PC-3 (cell line): Measurements from ENCODE around the gene BLCAP. TPM values are rescaled to one million over a fixed set of nuclear protein-coding genes. Genes with fewer than 3 reads are reported as not detected.
A peak's percentile ranks its signal among the peaks of the same experiment; 100 is the strongest.

Source experiments
- ATAC-seq: fragments of 200-7000 bp; cut with Tn5 transposase; 2 replicates; pipeline ENCODE4 v1.9.1; 2020; ENCODE audit warnings: mild to moderate bottlenecking, moderate library complexity
- BruUV-seq: library from RNA; stranded (reverse); fragments of 400-500 nt; replicated peaks from 2 replicates; lab custom pipeline; 2021; lab: Mats Ljungman, UMichigan
- CTCF ChIA-PET: fragments of 300-600 bp; sonication (Branson Sonifier 250); formaldehyde crosslinking; loops from one replicate; lab custom pipeline; 2022; ENCODE audit warnings: antibody characterized with exemption; lab: Charles Lee
- POLR2A ChIA-PET: fragments of 300-600 bp; sonication (Branson Sonifier 250); formaldehyde crosslinking; loops from one replicate; lab custom pipeline; 2022; ENCODE audit warnings: antibody characterized with exemption; ENCODE audit not compliant: unreplicated experiment; lab: Charles Lee
- DNase-seq: peaks from one replicate; pipeline ENCODE4 v3.0.0-alpha.2; 2015
- H2AFZ ChIP-seq: fragments of 300-600 bp; sonication (generic); 2 replicates; pipeline ENCODE4 v1.6.0; 2016; ENCODE audit warnings: antibody characterized with exemption, low read length
- H3F3A ChIP-seq: fragments of 300-600 bp; sonication (generic); one replicate; pipeline ENCODE4 v1.6.0; 2017; ENCODE audit warnings: antibody characterized with exemption, low read length, control low read depth, mild to moderate bottlenecking; ENCODE audit not compliant: unreplicated experiment
- H3K27ac ChIP-seq: fragments of 300-600 bp; sonication (generic); 2 replicates; pipeline ENCODE4 v1.5.1; 2016; ENCODE audit warnings: mild to moderate bottlenecking, low read length
- H3K27me3 ChIP-seq: fragments of 300-600 bp; sonication (generic); 2 replicates; pipeline ENCODE4 v1.6.1; 2016; ENCODE audit warnings: low read length, mixed read lengths
- H3K36me3 ChIP-seq: fragments of 300-600 bp; sonication (generic); 2 replicates; pipeline ENCODE4 v1.6.1; 2016; ENCODE audit warnings: low read depth, mixed run types, low read length, mixed read lengths
- H3K4me1 ChIP-seq: fragments of 300-600 bp; sonication (generic); 2 replicates; pipeline ENCODE4 v1.5.1; 2016; ENCODE audit warnings: low read length; ENCODE audit not compliant: insufficient read depth
- H3K4me2 ChIP-seq: fragments of 300-600 bp; sonication (generic); 2 replicates; pipeline ENCODE4 v1.6.0; 2016; ENCODE audit warnings: low read length
- H3K4me3 ChIP-seq: fragments of 300-600 bp; sonication (generic); 2 replicates; pipeline ENCODE4 v1.5.1; 2016; ENCODE audit warnings: mild to moderate bottlenecking, low read length, mixed read lengths
- H3K79me2 ChIP-seq: fragments of 300-600 bp; sonication (generic); 2 replicates; pipeline ENCODE4 v1.6.1; 2017; ENCODE audit warnings: low read length, mixed read lengths
- H3K9ac ChIP-seq: fragments of 300-600 bp; sonication (generic); 2 replicates; pipeline ENCODE4 v1.6.0; 2016; ENCODE audit warnings: mild to moderate bottlenecking, low read length
- H3K9me2 ChIP-seq: fragments of 300-600 bp; sonication (generic); replicated peaks from 2 replicates; pipeline ENCODE4 v1.6.1; 2016; ENCODE audit warnings: mixed run types, low read length, mixed read lengths
- H3K9me3 ChIP-seq: fragments of 300-600 bp; sonication (generic); 2 replicates; pipeline ENCODE4 v1.6.1; 2016; ENCODE audit warnings: low read length, mixed read lengths
- H4K20me1 ChIP-seq: fragments of 300-600 bp; sonication (generic); 2 replicates; pipeline ENCODE4 v1.6.1; 2016; ENCODE audit warnings: low read length, mixed read lengths
- EZH2 ChIP-seq: fragments of 300-600 bp; sonication (generic); IDR thresholded peaks from one replicate; pipeline ENCODE4 v1.6.1; 2017; ENCODE audit warnings: antibody characterized with exemption, mild to moderate bottlenecking, low read length; ENCODE audit not compliant: unreplicated experiment
- EZH2phosphoT487 ChIP-seq: fragments of 300-600 bp; sonication (generic); IDR thresholded peaks from 2 replicates; pipeline ENCODE4 v1.6.1; 2018; ENCODE audit warnings: mild to moderate bottlenecking, antibody characterized with exemption, low read length, borderline replicate concordance
- intact Hi-C: fragments of 100-400 bp; cut with micrococcal nuclease; formaldehyde crosslinking; loops from 2 replicates; pipeline ENCODE4 v1.9.0; 2023
- total RNA-seq: library from RNA; depleted of rRNA; stranded (reverse); fragments of >200 nt; gene quantifications from 2 replicates; pipeline ENCODE4 v1.2.3, GENCODE V29; 2014
- TF ChIP-seq, protein P1 (sequence below): fragments of 300-600 bp; sonication (generic); conservative IDR thresholded peaks from 2 replicates; pipeline ENCODE4 v1.5.1; 2017; ENCODE audit warnings: antibody characterized with exemption, low read depth, mild to moderate bottlenecking, low read length

The BLCAP gene
- total RNA-seq, 1 experiment from 2014 or later, result 100 TPM

DNA sequence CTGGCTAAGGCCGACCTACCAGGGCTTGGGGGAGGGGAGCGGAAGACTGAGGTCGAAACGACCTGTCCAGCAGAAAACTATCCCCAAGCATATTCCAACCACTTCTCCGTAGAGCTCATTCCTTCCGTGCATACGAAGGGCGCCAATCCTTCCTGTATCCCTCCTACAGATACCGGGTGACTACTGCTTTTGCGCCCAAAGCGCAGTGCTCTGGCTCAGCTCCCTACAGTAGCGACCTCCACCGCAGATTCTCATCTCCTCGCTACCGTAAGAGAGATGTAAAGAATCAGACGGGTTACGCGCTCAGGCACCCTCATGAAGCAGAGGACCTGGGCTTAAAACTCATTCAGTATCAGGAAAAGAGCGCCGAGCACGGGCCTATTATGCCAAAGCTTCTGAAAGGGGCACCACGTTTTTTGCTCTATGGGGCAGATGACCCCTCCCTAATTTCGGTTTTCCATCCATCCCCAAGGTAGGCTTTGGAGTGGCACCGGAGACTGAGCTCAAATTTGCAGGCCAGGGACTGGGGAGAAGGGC is 7.2 kb downstream of the BLCAP start:
- no peaks in the 10 kb centered on the region for H3K9me3 ChIP-seq
- DNase-seq (no peak), ATAC-seq (no peak)
- no peaks in the 10 kb centered on the region for H3K27me3 ChIP-seq
- H4K20me1 ChIP-seq, result peaks cover 67% of the 10 kb centered on the region
- no peak overlapping the region for H3K4me2 ChIP-seq
- no peaks in the 10 kb centered on the region for H3F3A ChIP-seq
- H3K36me3 ChIP-seq, result peaks cover 26% of the 10 kb centered on the region
- TF ChIP-seq, protein P1, sequence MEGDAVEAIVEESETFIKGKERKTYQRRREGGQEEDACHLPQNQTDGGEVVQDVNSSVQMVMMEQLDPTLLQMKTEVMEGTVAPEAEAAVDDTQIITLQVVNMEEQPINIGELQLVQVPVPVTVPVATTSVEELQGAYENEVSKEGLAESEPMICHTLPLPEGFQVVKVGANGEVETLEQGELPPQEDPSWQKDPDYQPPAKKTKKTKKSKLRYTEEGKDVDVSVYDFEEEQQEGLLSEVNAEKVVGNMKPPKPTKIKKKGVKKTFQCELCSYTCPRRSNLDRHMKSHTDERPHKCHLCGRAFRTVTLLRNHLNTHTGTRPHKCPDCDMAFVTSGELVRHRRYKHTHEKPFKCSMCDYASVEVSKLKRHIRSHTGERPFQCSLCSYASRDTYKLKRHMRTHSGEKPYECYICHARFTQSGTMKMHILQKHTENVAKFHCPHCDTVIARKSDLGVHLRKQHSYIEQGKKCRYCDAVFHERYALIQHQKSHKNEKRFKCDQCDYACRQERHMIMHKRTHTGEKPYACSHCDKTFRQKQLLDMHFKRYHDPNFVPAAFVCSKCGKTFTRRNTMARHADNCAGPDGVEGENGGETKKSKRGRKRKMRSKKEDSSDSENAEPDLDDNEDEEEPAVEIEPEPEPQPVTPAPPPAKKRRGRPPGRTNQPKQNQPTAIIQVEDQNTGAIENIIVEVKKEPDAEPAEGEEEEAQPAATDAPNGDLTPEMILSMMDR, result no peak
- TF ChIP-seq EZH2 (no peak), EZH2phosphoT487 (no peak)
- H3K79me2 ChIP-seq, result peaks cover 99% of the 10 kb centered on the region
- POLR2A ChIA-PET, result interaction anchor here (0.7 kb wide), 1 partner anchor 127 kb away, joined by 5 read pairs; no protein-coding TSS in a partner anchor
- CTCF ChIA-PET, result no interaction called here
- BruUV-seq, result no TSS peak
- no peak overlapping the region for H3K4me3 ChIP-seq
- no peak overlapping the region for H3K9ac ChIP-seq
- intact Hi-C loops, result no loop called here
- no peaks in the 10 kb centered on the region for H3K9me2 ChIP-seq
- no peak overlapping the region for H2AFZ ChIP-seq
- H3K4me1 ChIP-seq, result peaks cover 29% of the 10 kb centered on the region
- no peak overlapping the region for H3K27ac ChIP-seq

DNA sequence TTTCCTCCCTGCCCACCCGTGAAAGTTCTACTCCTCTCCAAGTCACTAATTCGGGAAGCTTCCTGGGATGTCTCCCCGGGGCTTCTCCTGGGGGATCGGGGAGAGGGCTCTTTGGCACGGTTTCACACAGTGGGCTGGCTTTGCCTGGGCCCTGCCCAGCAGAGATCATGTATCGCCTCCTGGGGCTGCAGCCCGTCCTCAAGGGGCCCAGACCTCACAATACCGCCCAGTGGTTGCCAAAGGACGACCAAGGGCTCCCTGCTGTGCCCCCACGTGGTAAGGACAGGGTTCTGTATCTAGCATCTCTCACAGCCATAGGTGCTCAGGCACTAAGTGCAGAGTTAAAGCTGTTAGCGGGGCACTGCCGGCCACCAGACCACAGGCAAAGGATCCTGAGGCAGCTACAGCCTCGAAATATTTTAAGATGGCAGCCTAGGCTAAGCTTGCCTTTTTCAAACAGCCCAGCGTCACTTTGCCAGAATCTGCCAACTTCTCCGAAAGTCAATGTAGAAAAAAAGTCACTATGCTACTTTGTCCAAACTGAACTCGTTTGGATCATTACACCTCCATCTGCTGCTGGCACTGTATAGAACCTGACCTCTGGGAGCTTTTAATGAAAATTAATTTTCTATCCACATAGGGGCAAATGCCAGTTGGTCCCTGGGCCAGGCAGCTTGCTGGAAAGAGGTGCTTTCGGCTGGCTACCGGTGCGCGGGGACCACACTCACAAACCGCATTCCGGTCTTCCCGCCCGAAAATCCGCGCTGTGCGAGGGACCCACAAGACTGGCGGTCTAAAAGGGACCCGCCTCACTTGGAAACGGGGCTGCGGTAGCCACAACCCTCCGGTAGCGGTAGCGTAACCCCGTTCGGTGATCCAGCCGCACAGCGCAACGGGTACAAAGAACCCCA is 7.9 kb downstream of the BLCAP start:
- H3K27ac ChIP-seq, result no peak overlapping the region
- H3K79me2 ChIP-seq, result peaks cover 99% of the 10 kb centered on the region
- no peak overlapping the region for H3K4me3 ChIP-seq
- H3K36me3 ChIP-seq, result peaks cover 33% of the 10 kb centered on the region
- no peak overlapping the region for H3K9ac ChIP-seq
- H3K9me3 ChIP-seq, result no peaks in the 10 kb centered on the region
- ATAC-seq, result peak; percentile 13; the same call in 1 of the 2 replicates
- H3K27me3 ChIP-seq, result no peaks in the 10 kb centered on the region
- no peaks in the 10 kb centered on the region for H3F3A ChIP-seq
- ChIA-PET CTCF (no interaction called here), POLR2A (no interaction called here)
- H3K4me2 ChIP-seq, result no peak overlapping the region
- peaks cover 21% of the 10 kb centered on the region for H3K4me1 ChIP-seq
- H4K20me1 ChIP-seq, result peaks cover 65% of the 10 kb centered on the region
- TF ChIP-seq EZH2phosphoT487 (no peak), EZH2 (no peak)
- TF ChIP-seq, protein P1, result no peak
- H2AFZ ChIP-seq, result no peak overlapping the region
- BruUV-seq, result no TSS peak
- DNase-seq, result no peak
- H3K9me2 ChIP-seq, result no peaks in the 10 kb centered on the region
- intact Hi-C loops, result no loop called here
